Astrocyte of the spinal cord (primary cell): ENCODE results near the gene SORBS2.

ENCODE experiments used
- DNase-seq: peaks from one replicate; pipeline ENCODE4 v3.0.0; 2011; ENCODE audit warnings: low read depth, low spot score
- H3K4me3 ChIP-seq: 2 replicates; pipeline ENCODE4 v1.5.1; 2011; ENCODE audit warnings: low read depth, mild to moderate bottlenecking, low read length, moderate library complexity
- in situ Hi-C: cut with HindIII; loops from 2 replicates; pipeline ENCODE4 v1.10.0; 2017; ENCODE audit warnings: low sequenced_read_pairs
- TF ChIP-seq, protein P1 (sequence below): IDR thresholded peaks from 2 replicates; pipeline ENCODE4 v1.5.1; 2012; ENCODE audit warnings: low read depth, mild to moderate bottlenecking, low read length, inconsistent platforms

Gene SORBS2

DNA sequence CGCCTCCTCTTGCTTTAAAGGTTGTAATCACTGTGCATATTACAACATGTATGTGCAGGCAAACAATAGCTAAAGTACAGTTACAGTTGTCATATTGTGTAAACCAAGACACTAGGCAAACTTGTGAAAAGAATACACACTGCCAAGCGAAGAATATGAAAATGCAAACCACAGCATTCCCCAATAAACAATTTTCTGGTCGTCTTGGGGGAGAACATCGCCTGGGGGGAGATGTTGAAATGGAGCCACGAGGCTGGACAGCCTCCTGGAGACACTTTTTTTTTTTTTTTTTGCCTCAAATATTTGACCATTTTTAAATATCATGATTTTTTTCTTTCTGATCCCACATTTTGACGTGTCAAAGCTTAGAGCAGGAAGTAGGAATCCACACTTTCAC, 225.0 kb downstream of the SORBS2 start:
- TF ChIP-seq, protein P1, sequence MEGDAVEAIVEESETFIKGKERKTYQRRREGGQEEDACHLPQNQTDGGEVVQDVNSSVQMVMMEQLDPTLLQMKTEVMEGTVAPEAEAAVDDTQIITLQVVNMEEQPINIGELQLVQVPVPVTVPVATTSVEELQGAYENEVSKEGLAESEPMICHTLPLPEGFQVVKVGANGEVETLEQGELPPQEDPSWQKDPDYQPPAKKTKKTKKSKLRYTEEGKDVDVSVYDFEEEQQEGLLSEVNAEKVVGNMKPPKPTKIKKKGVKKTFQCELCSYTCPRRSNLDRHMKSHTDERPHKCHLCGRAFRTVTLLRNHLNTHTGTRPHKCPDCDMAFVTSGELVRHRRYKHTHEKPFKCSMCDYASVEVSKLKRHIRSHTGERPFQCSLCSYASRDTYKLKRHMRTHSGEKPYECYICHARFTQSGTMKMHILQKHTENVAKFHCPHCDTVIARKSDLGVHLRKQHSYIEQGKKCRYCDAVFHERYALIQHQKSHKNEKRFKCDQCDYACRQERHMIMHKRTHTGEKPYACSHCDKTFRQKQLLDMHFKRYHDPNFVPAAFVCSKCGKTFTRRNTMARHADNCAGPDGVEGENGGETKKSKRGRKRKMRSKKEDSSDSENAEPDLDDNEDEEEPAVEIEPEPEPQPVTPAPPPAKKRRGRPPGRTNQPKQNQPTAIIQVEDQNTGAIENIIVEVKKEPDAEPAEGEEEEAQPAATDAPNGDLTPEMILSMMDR, result no peak
- in situ Hi-C loops, result no loop called here
- DNase-seq, result no peak
- no peak overlapping the region for H3K4me3 ChIP-seq

DNA sequence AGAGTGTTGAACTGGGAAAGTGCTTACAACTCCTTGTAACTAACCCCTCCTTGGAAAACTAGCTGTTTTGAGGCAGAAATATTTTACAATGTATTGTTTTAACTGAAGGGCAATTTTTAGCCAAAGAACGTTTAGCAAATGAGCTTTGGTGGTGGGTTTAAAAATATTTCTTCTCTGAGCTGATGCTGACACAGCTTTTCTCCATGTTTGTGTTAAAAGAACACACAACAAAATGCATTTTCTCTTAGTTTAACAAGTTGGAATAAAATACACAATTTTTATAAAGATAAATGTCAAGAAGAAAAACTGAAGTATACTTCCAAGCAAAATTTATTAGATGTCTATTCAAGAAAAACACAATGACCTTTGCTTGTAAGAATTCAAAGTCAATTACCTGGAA, 226.8 kb downstream of the SORBS2 start:
- TF ChIP-seq, protein P1, result no peak
- in situ Hi-C loops, result no loop called here
- DNase-seq, result no peak
- no peak overlapping the region for H3K4me3 ChIP-seq

DNA sequence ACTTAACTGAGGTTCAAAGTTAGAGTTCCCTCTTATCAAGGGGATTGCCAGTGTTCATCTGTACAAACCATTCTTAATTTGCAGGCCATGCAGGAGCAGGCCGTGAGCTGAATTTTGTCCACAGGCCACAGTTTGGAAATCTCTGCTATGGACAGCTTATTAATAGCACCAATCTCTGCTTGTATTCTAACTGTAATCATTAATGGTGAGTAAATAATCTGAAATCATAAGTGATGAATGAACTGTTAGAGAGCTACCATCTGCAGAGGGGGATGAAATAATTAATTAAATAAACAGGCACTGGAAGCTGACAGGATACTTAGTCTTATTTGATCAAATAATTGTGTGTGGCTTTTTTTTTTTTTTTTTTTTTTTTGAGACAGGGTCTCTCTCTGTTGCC, 228.2 kb downstream of the SORBS2 start:
- in situ Hi-C loops, result no loop called here
- no peak for DNase-seq
- H3K4me3 ChIP-seq, result no peak overlapping the region
- TF ChIP-seq, protein P1, result no peak

DNA sequence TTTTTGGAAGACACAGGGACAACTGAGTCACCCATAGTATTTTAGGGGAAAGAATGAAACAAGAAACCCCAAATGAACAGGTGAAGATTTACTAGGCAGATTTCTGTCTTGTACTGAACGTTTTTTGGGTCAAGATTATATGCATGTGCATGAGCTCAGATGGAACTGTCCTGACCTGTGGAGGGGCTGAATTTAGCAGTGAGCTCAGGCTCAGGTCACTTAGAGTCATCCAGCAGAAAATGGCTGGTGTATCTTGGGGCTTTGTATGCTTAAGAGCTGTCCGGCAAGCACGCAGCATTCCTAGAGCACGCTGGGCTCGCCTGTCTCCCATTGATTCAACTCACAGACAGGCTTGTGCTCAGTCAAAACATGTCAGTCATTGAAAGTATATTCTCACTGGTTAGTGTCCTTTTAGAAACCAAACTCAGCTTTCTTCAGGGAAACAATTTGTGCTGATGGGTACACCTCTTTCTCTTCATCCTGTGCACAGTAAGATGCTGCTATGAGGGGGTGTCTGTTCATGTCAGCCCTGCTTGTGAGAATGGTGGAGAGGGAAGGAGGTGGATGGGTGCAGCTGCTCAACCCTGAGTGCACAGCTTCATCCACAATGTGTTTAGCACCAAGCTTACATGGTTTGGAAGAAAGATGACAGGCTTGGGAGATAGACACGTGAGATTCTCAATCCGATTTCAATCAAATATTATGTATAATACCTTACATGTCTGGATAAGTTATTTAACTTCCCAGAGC, 229.2 kb downstream of the SORBS2 start:
- TF ChIP-seq, protein P1, result no peak
- no peak for DNase-seq
- no peak overlapping the region for H3K4me3 ChIP-seq
- in situ Hi-C loops, result no loop called here

DNA sequence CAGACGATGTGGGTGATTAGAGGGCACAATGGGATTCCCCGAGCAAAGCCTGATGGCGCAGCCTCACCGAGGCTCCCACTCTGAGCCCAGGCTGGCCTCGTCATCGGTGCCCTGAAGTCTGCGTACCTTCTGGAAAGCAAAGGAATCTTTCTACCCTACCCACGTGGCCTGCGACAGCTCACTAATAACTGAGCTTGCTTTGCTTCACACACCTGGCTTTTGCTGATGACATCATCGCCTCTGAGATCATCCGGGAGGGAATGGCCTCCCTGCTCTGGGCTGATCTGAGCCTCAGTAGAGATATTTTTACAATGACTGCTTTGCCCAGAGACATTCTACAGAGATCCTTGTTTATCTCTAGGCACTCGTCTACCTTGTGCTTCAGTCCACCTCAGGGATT, 231.3 kb downstream of the SORBS2 start:
- DNase-seq, result no peak
- in situ Hi-C loops, result no loop called here
- no peak overlapping the region for H3K4me3 ChIP-seq
- TF ChIP-seq, protein P1, result no peak

DNA sequence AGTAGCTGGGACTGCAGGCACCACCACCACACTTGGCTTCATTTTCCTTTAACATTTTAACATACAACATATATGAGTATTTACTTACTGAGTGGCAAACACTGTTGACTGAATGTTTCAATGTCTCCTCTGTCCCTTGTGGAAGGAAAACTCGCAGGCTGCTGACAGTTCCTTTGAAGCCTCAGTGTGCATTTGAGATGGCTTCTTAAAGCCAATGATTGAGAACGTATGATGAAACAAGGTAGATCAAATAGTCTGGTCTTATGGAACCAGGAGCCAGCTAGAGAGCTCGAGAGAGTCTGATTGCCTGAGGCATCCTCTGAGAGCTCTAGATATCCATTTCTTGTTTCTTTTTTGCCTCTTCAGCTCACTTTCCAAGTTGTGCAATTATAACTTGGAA, 233.7 kb downstream of the SORBS2 start:
- in situ Hi-C loops, result no loop called here
- H3K4me3 ChIP-seq, result no peak overlapping the region
- TF ChIP-seq, protein P1, result no peak
- no peak for DNase-seq
